SJCRH30 (cell line): ENCODE measurements around the gene DNAJC8. TPM values are rescaled to one million over a fixed set of nuclear protein-coding genes. Genes with fewer than 3 reads are reported as not detected.

Experiments
- DNase-seq, 2 experiments: peaks; one replicate each; pipeline ENCODE4 v3.0.0-alpha.2; 2015 to 2020
- H3K27ac ChIP-seq: fragments of 250-450 bp; sonication (Bioruptor Pico); 2 replicates; pipeline ENCODE4 v1.5.1; 2020; ENCODE audit warnings: mild to moderate bottlenecking, moderate library complexity
- H3K27me3 ChIP-seq: fragments of 250-450 bp; sonication (Bioruptor Pico); 2 replicates; pipeline ENCODE4 v1.5.1; 2020; ENCODE audit warnings: mild to moderate bottlenecking, moderate library complexity
- H3K36me3 ChIP-seq: fragments of 250-450 bp; sonication (Bioruptor Pico); 2 replicates; pipeline ENCODE4 v1.5.1; 2020; ENCODE audit warnings: mild to moderate bottlenecking, moderate library complexity
- H3K4me1 ChIP-seq: fragments of 250-450 bp; sonication (Bioruptor Pico); 2 replicates; pipeline ENCODE4 v1.5.1; 2020; ENCODE audit warnings: mild to moderate bottlenecking, moderate library complexity
- H3K4me3 ChIP-seq: fragments of 250-450 bp; sonication (Bioruptor Pico); 2 replicates; pipeline ENCODE4 v1.5.1; 2020; ENCODE audit warnings: mild to moderate bottlenecking, moderate library complexity
- H3K9me3 ChIP-seq: fragments of 250-450 bp; sonication (Bioruptor Pico); replicated peaks from 2 replicates; pipeline ENCODE4 v1.5.1; 2020; ENCODE audit warnings: mild to moderate bottlenecking, moderate library complexity
- total RNA-seq: library from RNA; depleted of rRNA; stranded (reverse); fragments of >200 nt; shearing (Covaris generic); gene quantifications from 2 replicates; pipeline ENCODE4 v1.2.3, GENCODE V29; 2014

The DNAJC8 gene
- total RNA-seq, 1 experiment from 2014 or later: 127 TPM

DNA sequence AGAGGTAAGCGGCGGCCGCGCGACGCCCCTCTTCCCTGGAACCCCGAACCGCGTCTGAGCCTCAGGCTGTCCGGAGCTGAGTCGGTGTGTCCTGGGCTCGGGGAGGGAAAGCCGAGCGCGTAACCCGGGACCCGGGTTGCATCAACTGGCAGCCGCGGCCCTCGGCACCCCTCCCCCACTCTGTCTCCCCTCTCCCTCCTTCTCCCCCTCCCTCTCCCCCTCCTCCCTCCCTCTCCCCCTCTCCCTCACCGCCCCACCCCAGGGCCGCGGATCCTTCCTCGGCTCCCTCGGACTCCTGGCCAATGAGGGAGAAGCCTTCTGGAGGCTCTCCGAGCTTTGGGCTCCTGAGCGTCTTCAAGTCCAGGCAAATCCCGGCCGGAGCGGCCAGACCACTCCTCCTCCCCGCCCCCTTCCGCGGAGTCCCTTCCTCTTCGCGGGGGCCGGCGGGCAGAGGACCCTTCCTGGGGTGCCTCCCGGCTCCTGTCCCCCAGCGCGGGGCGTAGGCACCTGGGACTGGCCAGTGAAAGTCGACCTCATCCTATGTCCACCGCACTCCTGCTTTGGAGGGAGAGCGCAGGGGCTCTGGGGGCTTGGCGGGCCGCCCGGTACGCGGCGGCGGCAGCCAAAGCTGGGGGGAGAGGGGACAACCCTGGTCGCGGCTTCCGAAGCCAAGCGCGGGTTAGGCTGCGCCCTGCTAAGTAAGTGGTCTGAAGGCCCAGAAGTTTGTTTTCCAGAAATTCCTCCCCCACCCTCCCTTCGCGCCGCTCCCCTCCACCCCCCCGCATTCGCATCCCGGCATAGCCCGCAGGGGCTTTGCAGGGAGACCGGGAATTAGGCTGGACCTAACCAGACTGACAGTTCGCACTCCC is 27.3 kb upstream of the DNAJC8 start:
- Histone ChIP-seq H3K27ac (peak overlapping the region; percentile 5; the same call in 1 of the 2 replicates), H3K4me1 (peaks cover 4% of the 10 kb centered on the region; the same call in 1 of the 2 replicates), H3K36me3 (no peaks in the 10 kb centered on the region), H3K9me3 (no peaks in the 10 kb centered on the region), H3K4me3 (peak overlapping the region; percentile 72), H3K27me3 (no peaks in the 10 kb centered on the region)
- peak; percentile 83 to 84 for DNase-seq

DNA sequence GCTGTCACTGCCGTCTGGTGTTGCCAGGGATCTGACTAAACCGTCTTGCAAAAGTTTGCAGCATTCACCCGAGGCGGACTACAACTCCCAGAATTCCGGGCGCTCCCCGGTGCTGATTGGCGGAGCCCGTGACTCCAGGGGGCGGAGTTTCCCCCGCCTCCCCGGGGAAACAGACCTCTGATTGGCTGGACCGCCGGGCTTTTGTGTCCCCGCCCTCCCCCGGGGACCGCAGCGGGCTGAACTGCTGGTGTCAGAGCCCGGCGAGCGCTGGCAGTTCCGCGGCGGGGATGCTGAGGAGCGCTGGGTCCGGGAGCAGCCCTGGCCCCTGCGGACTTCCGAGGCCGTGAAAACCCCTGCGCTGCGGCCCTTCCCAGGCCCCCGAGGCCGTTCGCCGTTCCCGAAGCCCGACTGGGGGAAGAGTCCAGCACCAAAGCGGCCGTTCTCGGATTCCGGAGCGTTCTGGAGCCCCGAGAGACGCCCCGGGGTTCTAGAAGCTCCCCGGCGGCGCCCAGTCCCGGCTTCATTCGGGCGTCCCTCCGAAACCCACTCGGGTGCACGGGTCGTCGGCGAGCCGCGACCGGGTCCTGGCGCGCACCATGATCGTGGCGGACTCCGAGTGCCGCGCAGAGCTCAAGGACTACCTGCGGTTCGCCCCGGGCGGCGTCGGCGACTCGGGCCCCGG is 26.6 kb upstream of the DNAJC8 start, which contains the start of gene SESN2:
SESN2 (plus strand) TSS at position 267 of the 682 bp plus-strand sequence; CDS start at position 597, 330 bp downstream.
- Histone ChIP-seq H3K4me1 (peaks cover 4% of the 10 kb centered on the region; the same call in 1 of the 2 replicates), H3K9me3 (no peaks in the 10 kb centered on the region), H3K27ac (peak within 1 kb of the TSS; percentile 5; the same call in 1 of the 2 replicates), H3K4me3 (peak within 1 kb of the TSS; percentile 72), H3K27me3 (no peaks in the 10 kb centered on the region), H3K36me3 (no peaks in the 10 kb centered on the region)
- peak; percentile 99 for DNase-seq

DNA sequence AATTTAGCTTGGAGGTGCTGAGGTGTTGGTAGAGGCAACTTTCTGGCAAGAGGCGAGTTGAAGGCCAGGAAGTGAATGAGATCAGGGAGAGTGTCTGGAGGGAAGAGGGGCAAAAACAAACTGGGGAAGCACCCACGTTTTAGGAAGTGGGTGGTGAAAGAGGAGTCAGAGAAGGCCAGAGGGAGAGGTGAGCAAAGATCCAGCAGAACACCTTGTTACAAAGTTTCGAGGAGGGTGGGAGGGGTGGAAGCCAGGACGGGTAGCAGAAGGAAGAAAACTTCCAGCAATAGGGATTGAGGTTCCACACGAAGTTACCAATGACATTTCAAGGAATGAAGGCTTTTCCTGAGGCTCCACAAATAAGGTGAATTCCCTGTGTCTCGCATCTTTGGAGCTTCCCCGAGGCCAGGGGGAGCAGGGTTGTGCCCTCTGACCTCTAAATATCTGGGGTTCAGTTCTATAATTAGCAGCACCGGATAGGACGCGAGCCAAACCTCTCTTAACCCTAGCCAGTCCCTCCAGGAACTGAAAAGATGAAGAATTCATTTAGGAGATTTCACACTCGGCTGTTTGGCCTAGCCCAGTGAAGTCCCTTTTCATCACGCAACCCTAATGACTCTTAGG is 25.9 kb upstream of the DNAJC8 start:
- no peaks in the 10 kb centered on the region for H3K36me3 ChIP-seq
- DNase-seq: no peak
- H3K4me3 ChIP-seq: peak overlapping the region; percentile 72
- H3K27ac ChIP-seq: no peak overlapping the region
- H3K4me1 ChIP-seq: peaks cover 4% of the 10 kb centered on the region; the same call in 1 of the 2 replicates
- H3K27me3 ChIP-seq: no peaks in the 10 kb centered on the region
- H3K9me3 ChIP-seq: no peaks in the 10 kb centered on the region

DNA sequence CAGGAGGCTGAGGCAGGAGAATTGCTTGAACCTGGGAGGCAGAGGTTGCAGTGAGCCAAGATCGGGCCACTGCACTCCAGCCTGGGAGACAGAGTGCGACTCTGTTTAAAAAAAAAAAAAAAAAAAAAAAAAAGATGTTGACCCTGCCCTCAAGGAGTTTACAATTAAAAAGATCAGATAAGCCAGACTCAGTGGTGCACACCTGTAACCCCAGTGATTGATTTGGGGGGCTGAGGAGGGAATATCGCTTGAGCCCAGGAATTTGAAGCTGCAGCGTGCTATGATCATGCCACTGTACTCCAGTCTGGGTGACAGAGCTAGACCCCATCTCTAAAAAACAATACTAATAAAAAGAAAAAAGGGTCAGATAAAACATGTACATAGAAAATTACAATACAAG is 24.9 kb upstream of the DNAJC8 start:
- Histone ChIP-seq H3K9me3 (no peaks in the 10 kb centered on the region), H3K4me1 (peaks cover 4% of the 10 kb centered on the region; the same call in 1 of the 2 replicates), H3K27ac (no peak overlapping the region), H3K4me3 (no peak overlapping the region), H3K36me3 (no peaks in the 10 kb centered on the region), H3K27me3 (no peaks in the 10 kb centered on the region)
- no peak for DNase-seq

DNA sequence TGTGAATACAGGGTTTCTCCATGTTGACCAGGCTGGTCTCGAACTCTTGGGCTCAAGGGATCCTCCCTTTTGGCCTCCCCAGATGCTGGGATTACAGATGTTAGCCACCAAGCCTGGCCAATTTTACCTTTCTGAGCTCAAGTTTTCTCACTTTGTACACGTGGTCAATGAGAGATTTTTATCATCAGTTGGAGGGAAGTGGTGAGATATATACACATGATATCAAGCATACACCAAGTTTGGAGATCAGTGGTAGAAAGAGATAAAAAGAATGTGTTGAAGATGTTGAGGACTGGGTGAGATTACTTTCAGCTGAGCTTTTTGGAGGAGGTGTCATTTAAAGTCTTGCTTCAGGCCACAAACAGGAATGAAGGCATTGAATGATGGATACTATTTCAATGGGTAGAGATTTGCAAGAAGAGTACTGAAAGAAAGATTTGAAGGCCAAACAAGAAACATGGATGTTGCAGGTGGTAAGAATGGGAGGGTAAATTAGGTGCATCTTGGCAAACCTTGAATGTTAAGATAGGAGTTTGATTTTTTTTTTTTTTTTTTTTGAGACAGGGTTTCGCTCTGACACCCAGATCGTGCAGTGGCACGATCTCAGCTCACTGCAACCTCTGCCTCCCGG is 23.5 kb upstream of the DNAJC8 start:
- Histone ChIP-seq H3K4me1 (peaks cover 3% of the 10 kb centered on the region; the same call in 1 of the 2 replicates), H3K27me3 (no peaks in the 10 kb centered on the region), H3K9me3 (no peaks in the 10 kb centered on the region), H3K36me3 (no peaks in the 10 kb centered on the region), H3K27ac (no peak overlapping the region), H3K4me3 (no peak overlapping the region)
- DNase-seq: no peak

DNA sequence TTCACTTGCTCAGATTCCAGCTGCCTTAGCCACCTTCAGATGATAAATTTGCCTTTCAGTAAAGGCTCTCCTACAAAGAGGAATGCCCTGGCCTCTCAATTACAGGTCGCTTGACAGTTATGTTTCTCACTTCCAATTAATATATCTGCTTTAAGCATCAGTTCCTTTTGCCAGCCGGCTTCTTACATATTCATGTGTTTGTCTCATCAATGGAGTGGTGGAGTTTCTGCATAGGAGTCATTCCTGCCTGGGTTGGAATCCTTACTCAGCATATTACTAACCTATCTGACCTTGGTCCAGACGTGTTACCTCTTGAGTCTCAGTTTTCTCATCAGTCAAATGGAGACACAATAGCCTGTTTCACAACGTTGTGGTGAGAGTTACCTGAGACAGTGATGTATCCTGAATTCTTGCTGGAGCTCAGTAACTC is 17.1 kb upstream of the DNAJC8 start:
- Histone ChIP-seq H3K4me1 (peaks cover 12% of the 10 kb centered on the region), H3K9me3 (no peaks in the 10 kb centered on the region), H3K27ac (no peak overlapping the region), H3K4me3 (no peak overlapping the region), H3K36me3 (no peaks in the 10 kb centered on the region), H3K27me3 (no peaks in the 10 kb centered on the region)
- no peak for DNase-seq

DNA sequence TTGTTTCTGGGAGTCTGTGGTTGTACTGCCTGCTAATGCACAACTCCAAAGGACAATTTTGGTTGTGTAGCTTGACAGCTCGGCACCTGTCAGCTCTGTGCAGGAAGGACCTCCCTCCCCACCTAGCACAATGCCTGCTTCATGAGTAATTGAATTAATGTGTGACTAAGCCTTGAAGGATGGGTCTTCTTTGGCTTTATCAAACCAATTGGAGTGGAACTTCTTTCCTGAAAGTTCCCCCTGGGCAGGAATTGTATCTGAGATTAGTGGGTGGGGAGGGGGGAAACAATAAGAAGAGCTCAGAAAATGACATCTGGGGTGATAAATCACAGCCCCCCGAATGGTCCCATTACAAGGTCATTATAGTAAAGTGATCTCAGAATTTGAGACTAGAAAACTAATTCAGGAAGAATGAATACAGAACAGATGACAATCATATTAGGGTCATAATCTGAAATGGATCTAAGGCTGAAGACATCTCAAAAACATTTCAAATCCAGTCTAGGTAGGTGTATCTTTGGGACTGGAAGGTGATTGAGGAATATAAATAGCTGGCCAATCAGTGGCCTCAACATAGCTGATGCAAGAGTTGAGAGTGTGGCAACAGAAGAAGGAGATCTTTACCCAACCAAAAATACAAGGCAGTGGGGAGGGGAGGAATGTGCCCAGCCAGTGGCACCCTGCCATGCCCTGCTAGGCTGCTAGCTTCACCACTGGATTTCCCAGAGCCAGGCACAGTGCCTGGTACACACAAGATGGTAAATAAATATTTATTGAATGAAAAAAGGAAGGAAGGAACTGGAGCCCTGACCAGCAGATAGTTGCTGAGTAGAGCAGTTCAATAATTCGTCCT is 16.4 kb upstream of the DNAJC8 start:
- DNase-seq: peak; percentile 42 to 60

DNA sequence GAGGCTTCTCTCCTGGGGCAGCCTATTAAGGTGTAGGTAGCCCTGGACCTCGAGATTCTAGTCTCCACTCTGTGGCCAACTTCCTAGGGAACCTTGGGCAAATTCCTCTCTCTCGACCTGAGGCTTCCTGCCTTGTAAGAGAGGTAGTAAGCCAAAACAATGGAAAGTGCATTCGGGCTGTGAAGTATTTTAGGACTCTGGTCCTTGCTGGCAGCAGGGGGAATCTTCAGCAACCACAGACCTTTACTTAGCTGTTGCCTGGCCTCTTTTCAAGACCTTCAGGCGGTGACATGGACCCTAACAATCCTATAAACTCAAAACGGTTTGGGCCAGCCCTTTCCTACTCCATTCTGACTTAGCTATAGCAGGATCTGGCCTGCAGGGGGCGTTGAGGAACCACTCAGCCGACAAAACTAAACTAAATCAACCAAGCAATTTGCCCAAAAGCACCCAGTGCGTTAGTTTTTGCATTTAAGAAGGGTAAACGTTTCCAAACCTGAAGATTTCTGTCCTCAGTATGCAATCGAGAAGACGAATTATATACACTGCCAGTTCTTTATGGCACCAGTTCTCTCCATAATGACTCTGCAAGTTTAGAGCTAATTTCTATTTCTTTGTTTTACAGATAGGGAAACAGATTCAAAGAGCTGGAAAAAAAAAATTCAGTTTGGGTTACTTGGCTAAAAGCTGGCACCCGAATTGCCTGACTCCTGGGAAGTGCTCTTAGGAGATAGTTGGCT is 15.6 kb upstream of the DNAJC8 start:
- Histone ChIP-seq H3K9me3 (no peaks in the 10 kb centered on the region), H3K4me1 (peaks cover 12% of the 10 kb centered on the region), H3K27ac (no peak overlapping the region), H3K36me3 (no peaks in the 10 kb centered on the region), H3K27me3 (no peaks in the 10 kb centered on the region), H3K4me3 (peak overlapping the region; percentile 63)
- DNase-seq: peak; percentile 68 to 91

More for the DNA sequence above, 16.4 kb upstream of the DNAJC8 start:
- H3K27me3 ChIP-seq: no peaks in the 10 kb centered on the region
- H3K4me1 ChIP-seq: peaks cover 12% of the 10 kb centered on the region
- H3K27ac ChIP-seq: no peak overlapping the region
- H3K9me3 ChIP-seq: no peaks in the 10 kb centered on the region
- H3K36me3 ChIP-seq: no peaks in the 10 kb centered on the region
- H3K4me3 ChIP-seq: no peak overlapping the region

DNA sequence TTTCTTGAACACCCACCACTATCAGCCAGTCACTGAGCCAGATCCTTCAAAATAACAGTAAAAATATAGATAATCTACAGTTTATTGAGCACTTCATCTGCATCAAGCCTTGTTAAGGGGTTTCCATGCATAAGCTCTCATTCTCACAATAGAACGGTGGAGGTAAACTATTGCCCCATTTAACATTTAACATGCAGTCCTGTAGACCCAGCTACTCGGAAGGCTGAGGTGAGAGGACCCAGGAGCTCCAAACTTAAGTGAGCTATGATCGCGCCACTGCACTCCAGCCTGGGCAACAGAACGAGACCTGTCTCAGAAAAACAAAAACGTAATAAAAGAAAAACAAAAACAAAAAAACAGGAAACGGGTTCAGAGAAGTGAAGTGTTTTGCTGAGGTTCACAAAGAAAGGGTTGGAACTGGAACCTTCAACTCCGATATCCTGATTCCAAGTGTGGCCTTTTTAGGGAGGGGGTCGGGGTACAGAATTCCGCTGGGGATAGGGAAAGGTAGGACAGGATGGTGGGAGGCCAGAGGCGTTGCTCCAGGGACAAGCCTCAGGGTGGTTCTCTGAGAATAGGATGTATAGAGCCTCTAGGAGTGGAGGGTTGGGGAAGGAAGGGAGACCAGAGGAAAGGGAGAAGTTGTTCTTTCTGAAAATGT is 14.9 kb upstream of the DNAJC8 start:
- no peaks in the 10 kb centered on the region for H3K9me3 ChIP-seq
- peak overlapping the region; percentile 63 for H3K4me3 ChIP-seq
- no peak overlapping the region for H3K27ac ChIP-seq
- H3K36me3 ChIP-seq: no peaks in the 10 kb centered on the region
- DNase-seq: no peak
- no peaks in the 10 kb centered on the region for H3K27me3 ChIP-seq
- peaks cover 12% of the 10 kb centered on the region for H3K4me1 ChIP-seq

DNA sequence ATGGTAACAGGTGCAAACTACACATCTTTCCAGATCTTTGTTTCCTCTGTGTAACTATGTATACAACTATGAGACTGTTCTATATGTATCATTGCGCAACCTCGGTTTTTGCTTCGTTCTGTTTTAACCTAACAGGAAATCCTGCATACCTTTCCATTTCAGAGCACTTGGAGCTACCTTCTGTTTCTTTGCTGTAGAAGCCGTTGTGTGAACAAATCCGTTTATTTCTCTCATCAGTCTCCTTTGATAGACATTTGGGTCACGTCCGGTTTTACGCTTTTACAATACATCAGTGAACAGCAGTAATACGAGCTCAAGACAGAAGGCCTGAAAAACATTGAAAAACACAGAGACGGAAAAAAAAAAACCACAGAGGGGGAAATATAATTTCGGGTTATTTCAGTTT is 13.6 kb upstream of the DNAJC8 start:
- Histone ChIP-seq H3K27me3 (no peaks in the 10 kb centered on the region), H3K27ac (no peak overlapping the region), H3K9me3 (no peaks in the 10 kb centered on the region), H3K4me1 (peaks cover 12% of the 10 kb centered on the region), H3K36me3 (no peaks in the 10 kb centered on the region), H3K4me3 (peak overlapping the region; percentile 63)
- DNase-seq: peak in 1 of 2 experiments; percentile 29

DNA sequence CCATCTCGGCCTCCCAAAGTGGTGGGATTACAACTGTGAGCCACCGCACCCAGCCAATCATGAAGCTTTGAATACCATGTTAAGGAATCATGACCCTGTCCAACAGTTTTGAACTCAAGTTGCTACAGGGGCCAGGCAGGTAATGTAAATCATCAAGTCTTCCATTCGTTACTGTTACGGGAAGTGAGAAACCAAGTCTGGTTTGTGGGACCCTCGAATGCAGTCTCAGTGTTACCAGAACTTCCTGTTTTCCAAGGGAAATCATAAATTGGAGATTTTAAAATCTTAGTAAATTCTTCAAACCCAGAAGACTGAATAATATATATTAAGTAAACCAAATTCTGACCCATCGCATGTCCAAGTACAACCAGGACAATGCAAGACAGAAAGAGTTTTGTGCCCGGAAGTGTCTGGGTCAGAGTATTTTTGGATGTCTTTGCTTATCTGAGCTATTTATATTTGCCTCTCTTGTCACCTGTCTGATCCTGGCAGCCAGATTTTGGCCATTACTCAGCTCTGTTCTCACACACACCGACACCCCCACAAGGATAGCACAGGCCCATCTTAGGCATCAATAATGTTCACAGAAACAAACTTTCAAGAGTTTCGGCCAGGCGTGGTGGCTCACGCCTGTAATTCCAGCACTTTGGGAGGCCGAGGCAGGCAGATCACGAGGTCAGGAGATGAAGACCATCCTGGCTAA is 11.9 kb upstream of the DNAJC8 start:
- DNase-seq: no peak
- Histone ChIP-seq H3K27ac (no peak overlapping the region), H3K36me3 (no peaks in the 10 kb centered on the region), H3K9me3 (no peaks in the 10 kb centered on the region), H3K27me3 (no peaks in the 10 kb centered on the region), H3K4me1 (peaks cover 12% of the 10 kb centered on the region), H3K4me3 (no peak overlapping the region)

DNA sequence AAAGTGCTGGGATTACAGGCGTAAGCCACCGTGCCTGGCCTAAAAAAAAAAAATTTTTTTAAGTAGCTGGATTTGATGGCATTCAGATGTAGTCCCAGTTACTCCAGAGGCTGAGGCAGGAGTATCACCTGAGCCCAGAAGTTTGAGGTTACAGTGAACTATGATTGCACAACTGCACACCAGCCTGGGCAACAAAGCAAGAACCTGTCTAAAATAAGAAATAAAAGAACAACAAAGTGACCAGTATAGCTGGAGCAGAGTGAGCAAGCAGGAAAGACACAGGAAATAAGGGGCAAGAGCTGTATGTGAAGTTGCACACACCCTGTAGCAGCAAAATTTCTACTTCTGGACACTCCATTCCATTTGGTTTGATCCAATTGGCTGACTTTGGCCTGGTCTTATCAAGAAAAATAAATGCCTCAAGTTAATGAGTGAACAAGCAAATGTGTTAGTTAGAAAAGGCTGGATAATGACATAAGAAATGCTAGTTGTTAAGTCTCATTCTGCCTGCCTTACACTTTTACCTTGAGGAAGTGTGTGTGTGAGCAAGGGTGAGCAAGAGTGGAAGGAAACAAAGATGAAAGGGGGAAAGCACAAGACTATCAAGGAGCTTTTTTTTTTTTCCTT is 11.0 kb upstream of the DNAJC8 start:
- Histone ChIP-seq H3K9me3 (no peaks in the 10 kb centered on the region), H3K36me3 (no peaks in the 10 kb centered on the region), H3K27ac (no peak overlapping the region)

More for the DNA sequence above, 11.0 kb upstream of the DNAJC8 start:
- Histone ChIP-seq H3K27me3 (no peaks in the 10 kb centered on the region), H3K4me1 (peaks cover 6% of the 10 kb centered on the region), H3K4me3 (no peak overlapping the region)
- no peak for DNase-seq
